ENCODE data around the gene C1orf53.

DNA sequence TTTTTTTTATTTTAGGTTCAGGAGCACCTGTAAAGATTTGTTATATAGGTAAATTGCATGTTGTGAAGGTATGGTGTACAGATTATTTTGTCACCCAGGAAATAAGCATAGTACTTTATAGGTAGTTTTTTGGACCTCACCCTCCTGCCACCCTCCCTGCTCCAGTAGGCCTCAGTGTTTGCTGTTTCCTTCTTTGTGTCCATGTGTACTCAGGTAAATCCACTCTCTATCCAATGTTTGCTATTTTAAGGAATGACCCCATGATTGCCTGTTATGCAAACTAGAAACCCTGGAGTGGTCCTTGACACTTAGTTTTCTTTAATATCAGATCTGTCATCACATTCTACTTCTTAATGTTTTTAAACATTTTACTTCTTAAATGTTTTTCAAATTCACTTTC, 48.7 kb downstream of the C1orf53 start:
- TF ChIP-seq, protein P1, sequence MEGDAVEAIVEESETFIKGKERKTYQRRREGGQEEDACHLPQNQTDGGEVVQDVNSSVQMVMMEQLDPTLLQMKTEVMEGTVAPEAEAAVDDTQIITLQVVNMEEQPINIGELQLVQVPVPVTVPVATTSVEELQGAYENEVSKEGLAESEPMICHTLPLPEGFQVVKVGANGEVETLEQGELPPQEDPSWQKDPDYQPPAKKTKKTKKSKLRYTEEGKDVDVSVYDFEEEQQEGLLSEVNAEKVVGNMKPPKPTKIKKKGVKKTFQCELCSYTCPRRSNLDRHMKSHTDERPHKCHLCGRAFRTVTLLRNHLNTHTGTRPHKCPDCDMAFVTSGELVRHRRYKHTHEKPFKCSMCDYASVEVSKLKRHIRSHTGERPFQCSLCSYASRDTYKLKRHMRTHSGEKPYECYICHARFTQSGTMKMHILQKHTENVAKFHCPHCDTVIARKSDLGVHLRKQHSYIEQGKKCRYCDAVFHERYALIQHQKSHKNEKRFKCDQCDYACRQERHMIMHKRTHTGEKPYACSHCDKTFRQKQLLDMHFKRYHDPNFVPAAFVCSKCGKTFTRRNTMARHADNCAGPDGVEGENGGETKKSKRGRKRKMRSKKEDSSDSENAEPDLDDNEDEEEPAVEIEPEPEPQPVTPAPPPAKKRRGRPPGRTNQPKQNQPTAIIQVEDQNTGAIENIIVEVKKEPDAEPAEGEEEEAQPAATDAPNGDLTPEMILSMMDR (IDR thresholded peaks at IDR 0.05), result no peak
- TF ChIP-seq EZH2 (IDR thresholded peaks at IDR 0.05), result no peak
